Measurements from ENCODE around the gene TRIO. TPM values are rescaled to one million over a fixed set of nuclear protein-coding genes. Genes with fewer than 3 reads are reported as not detected.

The TRIO gene
- total RNA-seq, 4 donors from 2014 or later: 112 to 155 (median 145) TPM

- no peak for TF ChIP-seq POLR2A (IDR thresholded peaks at IDR 0.05; ENCODE audit: low read depth)
- no peak for TF ChIP-seq CTCF (IDR thresholded peaks at IDR 0.05)
- no peak for TF ChIP-seq POLR2AphosphoS5 (IDR thresholded peaks at IDR 0.05)
- peaks cover 0 to 4% (median 2%) of the 10 kb centered on the region in 4 donors for H3K4me1 ChIP-seq
- intact Hi-C loops (cut with DNase I): loop anchor here (10.0 kb wide), 1 partner anchor 253 kb away; no protein-coding TSS in a partner anchor
- H3K9me3 ChIP-seq: no peaks in the 10 kb centered on the region
- DNase-seq (ENCODE audit: extremely low spot score): no peak
- no peaks in the 10 kb centered on the region for H3K27me3 ChIP-seq
- WGBS: 39% methylated on average over 2 of the region's 2 CpGs
- H3K36me3 ChIP-seq: no peaks in the 10 kb centered on the region
- no peak overlapping the region for H3K4me3 ChIP-seq
- H3K27ac ChIP-seq (replicated peaks in 1 of 4): no peak overlapping the region
These were observed 41.2 kb upstream of the TRIO start for GRCh38 chr5:14101922-14102321.

GRCh38 chr5:14102666-14103065 is 40.5 kb upstream of the TRIO start:
- Histone ChIP-seq H3K9me3 (no peaks in the 10 kb centered on the region), H3K4me1 (peaks cover 0 to 4% (median 2%) of the 10 kb centered on the region in 4 donors), H3K27me3 (no peaks in the 10 kb centered on the region), H3K4me3 (no peak overlapping the region), H3K36me3 (no peaks in the 10 kb centered on the region), H3K27ac (replicated peaks in 1 of 4) (no peak overlapping the region)
- no peak for DNase-seq (ENCODE audit: extremely low spot score)
- no peak for TF ChIP-seq POLR2A (IDR thresholded peaks at IDR 0.05; ENCODE audit: low read depth)
- TF ChIP-seq CTCF (IDR thresholded peaks at IDR 0.05): no peak
- no peak for TF ChIP-seq POLR2AphosphoS5 (IDR thresholded peaks at IDR 0.05)
- no peak for TF ChIP-seq EP300 (IDR thresholded peaks at IDR 0.05)
- 90% methylated on average over 1 of the region's 1 CpG for WGBS
- intact Hi-C loops (cut with DNase I): loop anchor here (10.0 kb wide), 1 partner anchor 252 kb away; no protein-coding TSS in a partner anchor

DNA sequence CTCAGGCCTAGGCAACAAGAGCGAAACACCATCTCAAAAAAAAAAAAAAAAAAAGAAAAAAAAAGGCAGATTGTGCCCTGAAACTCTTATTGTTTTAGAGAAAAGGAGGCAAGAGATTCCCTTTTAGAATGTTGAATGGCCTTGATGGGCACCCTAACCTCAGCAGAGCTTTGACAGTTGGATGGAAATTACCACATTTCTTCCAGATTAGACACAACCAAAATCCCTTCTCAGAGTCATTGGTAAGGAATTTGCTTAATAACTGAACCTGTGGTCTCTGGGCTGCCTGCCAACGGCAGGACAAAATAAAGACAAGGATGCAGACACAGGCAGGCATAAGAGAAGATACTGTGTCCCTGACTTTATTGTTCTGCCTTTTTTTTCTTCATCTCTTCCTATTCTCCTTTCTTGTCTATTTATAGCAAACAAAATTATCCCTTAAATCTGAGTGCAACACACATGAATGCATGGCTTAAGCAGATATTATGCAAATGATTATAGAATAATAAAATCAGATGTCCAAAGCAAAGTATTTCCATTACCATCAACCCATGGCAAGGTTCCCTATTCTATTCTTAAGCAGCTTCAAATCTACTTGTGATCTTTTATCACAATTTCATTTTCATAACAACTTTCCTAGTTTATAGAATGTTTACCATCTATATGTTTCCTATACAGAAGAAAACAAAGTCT is 37.3 kb upstream of the TRIO start:
- intact Hi-C loops (cut with DNase I): loop anchor here (5.0 to 10.0 kb wide), 2 partner anchors 119 to 249 kb away; no protein-coding TSS in a partner anchor
- Histone ChIP-seq H3K9me3 (no peaks in the 10 kb centered on the region), H3K27ac (replicated peaks in 1 of 4) (no peak overlapping the region), H3K36me3 (no peaks in the 10 kb centered on the region), H3K27me3 (no peaks in the 10 kb centered on the region), H3K4me3 (no peak overlapping the region), H3K4me1 (peaks cover 0 to 18% (median 11%) of the 10 kb centered on the region in 4 donors)
- no peak for DNase-seq (ENCODE audit: extremely low spot score)
- TF ChIP-seq POLR2A (IDR thresholded peaks at IDR 0.05; ENCODE audit: low read depth) (no peak), EP300 (IDR thresholded peaks at IDR 0.05) (no peak), POLR2AphosphoS5 (IDR thresholded peaks at IDR 0.05) (no peak), CTCF (IDR thresholded peaks at IDR 0.05) (no peak)
- 19% methylated on average over 2 of the region's 2 CpGs for WGBS

DNA sequence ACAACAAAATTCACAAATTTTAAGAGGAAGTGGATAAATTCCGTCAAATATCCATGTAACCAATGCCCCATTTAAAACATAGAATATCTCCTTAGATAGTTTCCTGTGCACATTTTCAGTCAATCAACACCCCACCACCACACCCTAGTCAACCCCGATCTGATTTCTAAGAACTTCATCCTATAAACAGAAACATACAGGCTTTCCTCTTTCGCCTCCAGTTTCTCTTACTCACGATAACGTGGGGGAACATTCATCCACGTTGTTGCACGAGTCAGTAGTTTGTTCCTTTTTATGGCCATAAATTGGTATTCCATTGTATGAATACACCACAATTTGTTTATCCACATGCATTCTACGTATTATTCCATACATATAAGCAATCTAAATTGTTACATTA is 35.6 kb upstream of the TRIO start:
- TF ChIP-seq POLR2A (IDR thresholded peaks at IDR 0.05; ENCODE audit: low read depth): no peak
- TF ChIP-seq CTCF (IDR thresholded peaks at IDR 0.05): no peak
- no peak for TF ChIP-seq EP300 (IDR thresholded peaks at IDR 0.05)
- TF ChIP-seq POLR2AphosphoS5 (IDR thresholded peaks at IDR 0.05): no peak
- no peaks in the 10 kb centered on the region for H3K9me3 ChIP-seq
- no peaks in the 10 kb centered on the region for H3K27me3 ChIP-seq
- no peaks in the 10 kb centered on the region for H3K36me3 ChIP-seq
- H3K4me1 ChIP-seq: peaks cover 0 to 18% (median 11%) of the 10 kb centered on the region in 4 donors
- no peak for DNase-seq (ENCODE audit: extremely low spot score)
- H3K4me3 ChIP-seq: no peak overlapping the region
- H3K27ac ChIP-seq (replicated peaks in 1 of 4): no peak overlapping the region
- WGBS: 84% methylated on average over 8 of the region's 8 CpGs
- intact Hi-C loops (cut with DNase I): loop anchor here (5.0 to 10.0 kb wide), 2 partner anchors 120 to 247 kb away; no protein-coding TSS in a partner anchor
